ENCODE data around the gene HYAL3. TPM values are rescaled to one million over a fixed set of nuclear protein-coding genes. Genes with fewer than 3 reads are reported as not detected.
A peak's percentile ranks its signal among the peaks of the same experiment; 100 is the strongest.

HYAL3 gene
- total and polyA plus RNA-seq, 2 experiments from 2014 or later, result 7.6 to 9.6 TPM

DNA sequence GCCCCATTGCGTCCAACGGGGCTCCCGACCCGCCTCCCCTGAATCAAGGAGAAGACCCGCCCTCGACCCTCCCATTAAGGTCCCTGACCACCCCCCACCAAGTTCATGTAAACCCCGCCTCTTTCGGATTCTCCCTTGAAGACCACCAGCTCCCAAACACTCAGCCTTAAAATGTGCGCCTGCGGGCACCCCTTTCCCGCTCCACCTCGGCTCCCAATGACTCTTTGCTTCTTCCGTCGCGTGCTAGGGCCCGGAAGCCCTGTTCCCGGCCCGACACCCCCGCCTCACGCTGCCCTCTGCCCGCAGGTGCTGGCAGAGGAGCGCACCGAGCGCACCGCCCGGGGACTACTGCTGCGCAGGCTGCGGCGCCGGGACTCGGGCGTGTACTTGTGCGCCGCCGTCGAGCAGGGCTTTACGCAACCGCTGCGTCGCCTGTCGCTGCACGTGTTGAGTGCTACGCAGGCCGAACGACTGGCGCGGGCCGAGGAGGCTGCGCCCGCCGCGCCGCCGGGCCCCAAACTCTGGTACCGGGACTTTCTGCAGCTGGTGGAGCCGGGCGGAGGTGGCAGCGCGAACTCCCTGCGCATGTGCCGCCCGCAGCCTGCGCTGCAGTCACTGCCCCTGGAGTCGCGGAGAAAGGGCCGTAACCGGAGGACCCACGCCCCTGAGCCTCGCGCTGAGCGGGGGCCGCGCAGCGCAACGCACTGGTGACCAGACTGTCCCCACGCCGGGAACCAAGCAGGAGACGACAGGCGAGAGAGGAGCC, 23.0 kb downstream of the HYAL3 start:
- TF ChIP-seq EZH2phosphoT487 (IDR thresholded peaks at IDR 0.05; ENCODE audit: insufficient read depth, low read depth) (no peak), EZH2 (IDR thresholded peaks at IDR 0.05; ENCODE audit: insufficient read depth, poor library complexity, severe bottlenecking) (no peak)
- no peak for DNase-seq
- H3K4me3 ChIP-seq, result no peak overlapping the region
- H3K9me3 ChIP-seq (ENCODE audit: low read depth), result no peaks in the 10 kb centered on the region
- H3K79me2 ChIP-seq (ENCODE audit: insufficient read depth), result no peaks in the 10 kb centered on the region
- H3K9me2 ChIP-seq (ENCODE audit: insufficient read depth), result no peaks in the 10 kb centered on the region
- in situ Hi-C loops (cut with MboI), result no loop called here
- H3F3A ChIP-seq (ENCODE audit: insufficient read depth), result no peaks in the 10 kb centered on the region
- no peak overlapping the region for H3K27ac ChIP-seq
- no peaks in the 10 kb centered on the region for H4K20me1 ChIP-seq (ENCODE audit: insufficient read depth)
- no peaks in the 10 kb centered on the region for H3K36me3 ChIP-seq (ENCODE audit: low read depth)
- H3K27me3 ChIP-seq (replicated peaks; ENCODE audit: insufficient read depth), result no peaks in the 10 kb centered on the region
- no peak overlapping the region for H3K9ac ChIP-seq
- no peak overlapping the region for H2AFZ ChIP-seq
- H3K4me2 ChIP-seq (ENCODE audit: unreplicated experiment), result no peak overlapping the region
- 85 to 89% methylated on average over 48 to 79 of the region's 79 CpGs for WGBS, 2 experiments (ENCODE audit: low coverage in 1 of 2, low lambda C conversion rate in 2 of 2, missing lambda C conversion rate in 2 of 2)
- no peaks in the 10 kb centered on the region for H3K4me1 ChIP-seq (ENCODE audit: insufficient read depth)

DNA sequence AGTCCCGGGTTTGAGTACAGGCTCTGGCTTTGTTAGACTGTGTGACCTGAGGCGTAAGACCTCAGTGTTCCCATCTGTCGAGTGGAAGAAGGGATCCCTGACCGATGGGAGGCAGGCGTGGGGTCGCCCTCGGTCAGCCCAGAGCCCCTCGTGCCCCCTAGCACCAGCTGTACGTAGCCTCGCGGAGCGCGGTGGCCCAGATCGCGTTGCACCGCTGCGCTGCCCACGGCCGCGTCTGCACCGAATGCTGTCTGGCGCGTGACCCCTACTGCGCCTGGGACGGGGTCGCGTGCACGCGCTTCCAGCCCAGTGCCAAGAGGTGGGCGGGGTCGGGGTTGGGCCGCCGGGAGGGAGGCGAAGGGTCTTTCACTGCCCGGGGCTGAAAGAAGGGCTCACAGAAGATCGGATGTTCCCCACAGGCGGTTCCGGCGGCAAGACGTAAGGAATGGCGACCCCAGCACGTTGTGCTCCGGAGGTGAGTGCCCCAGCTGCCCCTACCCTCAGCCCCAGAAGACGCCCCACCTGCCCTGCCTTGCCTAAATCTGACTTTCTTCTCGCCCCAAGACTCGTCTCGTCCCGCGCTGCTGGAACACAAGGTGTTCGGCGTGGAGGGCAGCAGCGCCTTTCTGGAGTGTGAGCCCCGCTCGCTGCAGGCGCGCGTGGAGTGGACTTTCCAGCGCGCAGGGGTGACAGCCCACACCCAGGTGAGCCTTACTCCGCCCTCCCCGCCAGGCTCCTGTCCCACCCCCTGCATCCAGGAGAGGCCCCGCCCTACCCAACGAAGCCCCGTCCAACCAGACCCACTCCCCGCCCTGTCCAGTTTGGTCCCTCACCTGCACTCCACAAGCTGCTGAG, 23.8 kb downstream of the HYAL3 start:
- in situ Hi-C loops (cut with MboI), result no loop called here
- WGBS, 2 experiments (ENCODE audit: low coverage in 1 of 2, low lambda C conversion rate in 2 of 2, missing lambda C conversion rate in 2 of 2), result 87 to 94% methylated on average over 23 to 65 of the region's 65 CpGs
- no peak for DNase-seq

DNA sequence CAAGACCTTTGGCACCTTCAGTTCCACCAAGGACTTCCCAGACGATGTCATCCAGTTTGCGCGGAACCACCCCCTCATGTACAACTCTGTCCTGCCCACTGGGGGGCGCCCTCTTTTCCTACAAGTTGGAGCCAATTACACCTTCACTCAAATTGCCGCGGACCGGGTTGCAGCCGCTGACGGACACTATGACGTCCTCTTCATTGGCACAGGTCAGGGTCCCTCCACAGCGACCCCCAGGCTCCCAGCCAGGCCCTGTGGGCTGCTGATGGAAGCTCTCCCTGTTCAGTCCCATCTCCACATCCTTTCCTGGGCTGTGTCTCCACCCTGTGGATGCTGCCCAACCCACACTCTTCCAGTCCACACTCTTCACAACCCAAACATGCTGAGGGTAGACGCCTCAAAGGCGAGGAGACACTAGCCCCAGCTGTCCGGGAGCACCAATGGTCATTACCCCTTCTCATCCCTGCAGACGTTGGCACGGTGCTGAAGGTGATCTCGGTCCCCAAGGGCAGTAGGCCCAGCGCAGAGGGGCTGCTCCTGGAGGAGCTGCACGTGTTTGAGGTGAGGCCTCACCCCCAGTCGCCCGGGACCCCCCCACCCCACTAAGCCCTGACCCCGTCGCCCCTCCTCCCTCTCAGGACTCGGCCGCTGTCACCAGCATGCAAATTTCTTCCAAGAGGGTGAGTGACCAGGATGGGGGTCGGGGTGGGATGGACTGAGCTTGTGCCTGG, 24.7 kb downstream of the HYAL3 start:
- WGBS, 2 experiments (ENCODE audit: low coverage in 1 of 2, low lambda C conversion rate in 2 of 2, missing lambda C conversion rate in 2 of 2), result 58 to 59% methylated on average over 21 to 26 of the region's 26 CpGs
- H3K4me2 ChIP-seq (ENCODE audit: unreplicated experiment), result no peak overlapping the region
- H3K27ac ChIP-seq, result no peak overlapping the region
- H3K9me2 ChIP-seq (ENCODE audit: insufficient read depth), result no peaks in the 10 kb centered on the region
- H3K4me1 ChIP-seq (ENCODE audit: insufficient read depth), result peaks cover 11% of the 10 kb centered on the region
- H3K36me3 ChIP-seq (ENCODE audit: low read depth), result no peaks in the 10 kb centered on the region
- in situ Hi-C loops (cut with MboI), result loop anchor here (5.0 kb wide), 1 partner anchor 77 kb away; no protein-coding TSS in a partner anchor
- H3K4me3 ChIP-seq, result no peak overlapping the region
- H3K79me2 ChIP-seq (ENCODE audit: insufficient read depth), result no peaks in the 10 kb centered on the region
- H3K9ac ChIP-seq, result no peak overlapping the region
- no peaks in the 10 kb centered on the region for H3K27me3 ChIP-seq (replicated peaks; ENCODE audit: insufficient read depth)
- no peak for TF ChIP-seq EZH2 (IDR thresholded peaks at IDR 0.05; ENCODE audit: insufficient read depth, poor library complexity, severe bottlenecking)
- no peak for TF ChIP-seq EZH2phosphoT487 (IDR thresholded peaks at IDR 0.05; ENCODE audit: insufficient read depth, low read depth)
- peak; percentile 71 for DNase-seq
- no peaks in the 10 kb centered on the region for H3K9me3 ChIP-seq (ENCODE audit: low read depth)
- H4K20me1 ChIP-seq (ENCODE audit: insufficient read depth), result no peaks in the 10 kb centered on the region
- H3F3A ChIP-seq (ENCODE audit: insufficient read depth), result no peaks in the 10 kb centered on the region
- H2AFZ ChIP-seq, result no peak overlapping the region

More for the DNA sequence above, 23.8 kb downstream of the HYAL3 start:
- no peaks in the 10 kb centered on the region for H3K9me3 ChIP-seq (ENCODE audit: low read depth)
- H3K4me2 ChIP-seq (ENCODE audit: unreplicated experiment), result no peak overlapping the region
- no peaks in the 10 kb centered on the region for H3K36me3 ChIP-seq (ENCODE audit: low read depth)
- no peaks in the 10 kb centered on the region for H3K9me2 ChIP-seq (ENCODE audit: insufficient read depth)
- no peaks in the 10 kb centered on the region for H3F3A ChIP-seq (ENCODE audit: insufficient read depth)
- H4K20me1 ChIP-seq (ENCODE audit: insufficient read depth), result no peaks in the 10 kb centered on the region
- no peaks in the 10 kb centered on the region for H3K79me2 ChIP-seq (ENCODE audit: insufficient read depth)
- no peak overlapping the region for H3K9ac ChIP-seq
- H3K27ac ChIP-seq, result no peak overlapping the region
- H3K27me3 ChIP-seq (replicated peaks; ENCODE audit: insufficient read depth), result no peaks in the 10 kb centered on the region
- no peak for TF ChIP-seq EZH2 (IDR thresholded peaks at IDR 0.05; ENCODE audit: insufficient read depth, poor library complexity, severe bottlenecking)
- no peak for TF ChIP-seq EZH2phosphoT487 (IDR thresholded peaks at IDR 0.05; ENCODE audit: insufficient read depth, low read depth)
- peaks cover 2% of the 10 kb centered on the region for H3K4me1 ChIP-seq (ENCODE audit: insufficient read depth)
- H3K4me3 ChIP-seq, result no peak overlapping the region
- no peak overlapping the region for H2AFZ ChIP-seq

DNA sequence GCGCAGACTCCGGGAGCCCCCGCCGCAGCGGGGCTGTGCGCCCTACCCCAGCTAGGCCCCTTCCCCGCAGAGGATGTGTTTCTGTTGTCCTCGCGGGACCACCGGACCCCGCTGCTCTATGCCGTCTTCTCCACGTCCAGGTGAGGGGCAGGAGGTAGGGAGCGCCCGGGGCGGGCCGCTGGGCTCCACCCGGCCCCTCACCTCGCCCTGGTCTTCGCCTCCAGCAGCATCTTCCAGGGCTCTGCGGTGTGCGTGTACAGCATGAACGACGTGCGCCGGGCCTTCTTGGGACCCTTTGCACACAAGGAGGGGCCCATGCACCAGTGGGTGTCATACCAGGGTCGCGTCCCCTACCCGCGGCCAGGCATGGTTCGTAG, 25.5 kb downstream of the HYAL3 start:
- Histone ChIP-seq H3K9ac (no peak overlapping the region), H3K36me3 (ENCODE audit: low read depth) (no peaks in the 10 kb centered on the region), H3K4me2 (ENCODE audit: unreplicated experiment) (no peak overlapping the region), H2AFZ (no peak overlapping the region), H3K27me3 (replicated peaks; ENCODE audit: insufficient read depth) (no peaks in the 10 kb centered on the region), H3K4me1 (ENCODE audit: insufficient read depth) (peaks cover 18% of the 10 kb centered on the region), H3K9me2 (ENCODE audit: insufficient read depth) (no peaks in the 10 kb centered on the region), H3K9me3 (ENCODE audit: low read depth) (no peaks in the 10 kb centered on the region), H3K79me2 (ENCODE audit: insufficient read depth) (no peaks in the 10 kb centered on the region), H4K20me1 (ENCODE audit: insufficient read depth) (no peaks in the 10 kb centered on the region), H3K4me3 (no peak overlapping the region), H3F3A (ENCODE audit: insufficient read depth) (peaks cover under 1% of the 10 kb centered on the region; the same call in 1 of the 2 replicates), H3K27ac (no peak overlapping the region)
- 69 to 74% methylated on average over 23 to 31 of the region's 31 CpGs for WGBS, 2 experiments (ENCODE audit: low coverage in 1 of 2, low lambda C conversion rate in 2 of 2, missing lambda C conversion rate in 2 of 2)
- in situ Hi-C loops (cut with MboI), result loop anchor here (5.0 kb wide), 1 partner anchor 76 kb away; no protein-coding TSS in a partner anchor
- DNase-seq, result no peak
- TF ChIP-seq EZH2 (IDR thresholded peaks at IDR 0.05; ENCODE audit: insufficient read depth, poor library complexity, severe bottlenecking), result no peak
- no peak for TF ChIP-seq EZH2phosphoT487 (IDR thresholded peaks at IDR 0.05; ENCODE audit: insufficient read depth, low read depth)

Measured in GM23248 (cell line).